Suprapubic skin (tissue), 4 donors: ENCODE results near the gene PEMT. TPM values are rescaled to one million over a fixed set of nuclear protein-coding genes. Genes with fewer than 3 reads are reported as not detected.
"Not testable (repeated sequence)": the region's sequence is repeated elsewhere in the genome, so short reads cannot be mapped to it uniquely, and the experiment has no call there.

Experiments
- DNase-seq, 2 donors: peaks; one replicate each; pipeline ENCODE4 v3.0.0-alpha.2; 2019; ENCODE audit warnings: low spot score in 2 of 2
- H3K27ac ChIP-seq: fragments of 200-600 bp; sonication (generic); one replicate; pipeline ENCODE4 v1.5.1; 2019
- H3K27me3 ChIP-seq: fragments of 200-600 bp; sonication (generic); one replicate; pipeline ENCODE4 v1.5.1; 2019
- H3K36me3 ChIP-seq: fragments of 200-600 bp; sonication (generic); one replicate; pipeline ENCODE4 v1.5.1; 2019
- H3K4me1 ChIP-seq: fragments of 200-600 bp; sonication (generic); one replicate; pipeline ENCODE4 v1.5.1; 2019
- H3K4me3 ChIP-seq: fragments of 200-600 bp; sonication (generic); one replicate; pipeline ENCODE4 v1.5.1; 2019; ENCODE audit warnings: mild to moderate bottlenecking
- H3K9me3 ChIP-seq: fragments of 200-600 bp; sonication (generic); one replicate; pipeline ENCODE4 v1.5.1; 2019
- CTCF ChIP-seq, 2 donors: fragments of 200-600 bp in 1 of 2; fragments of 450-650 bp in 1 of 2; sonication (generic) in 1 of 2; IDR thresholded peaks; one replicate each; pipeline ENCODE4 v1.5.1; 2016 to 2019; ENCODE audit warnings: antibody characterized with exemption in 2 of 2, mild to moderate bottlenecking in 1 of 2, moderate library complexity in 1 of 2
- EP300 ChIP-seq: sonication (generic); formaldehyde crosslinking; IDR thresholded peaks from one replicate; pipeline ENCODE4 v1.6.1; 2017; ENCODE audit warnings: antibody characterized with exemption
- POLR2A ChIP-seq, 2 donors: fragments of 450-650 bp; IDR thresholded peaks; one replicate each; pipeline ENCODE4 v1.6.1; 2017; ENCODE audit warnings: antibody characterized with exemption in 2 of 2, mild to moderate bottlenecking in 2 of 2, moderate library complexity in 2 of 2
- POLR2AphosphoS5 ChIP-seq, 3 donors: sonication (generic); formaldehyde crosslinking; IDR thresholded peaks; one replicate each; pipeline ENCODE4 v1.6.1; 2017; ENCODE audit warnings: antibody characterized with exemption in 3 of 3
- WGBS: methylation state at CpG from one replicate; pipeline ENCODE4 v1.1.5; 2018; 5-methylcytosine and 5-hydroxymethylcytosine counted together
- total RNA-seq, 4 donors: library from RNA; depleted of rRNA; stranded (reverse); fragments of >200 nt; gene quantifications; one replicate each; pipeline ENCODE4 v1.1.0, GENCODE V29; 2016

PEMT gene
- total RNA-seq, 4 donors from 2014 or later: 25.7 to 60.6 (median 50.0) TPM

GRCh38 chr17:17466511-17466910 is 125.0 kb downstream of the PEMT start:
- Histone ChIP-seq H3K4me1 (no peaks in the 10 kb centered on the region), H3K27me3 (peaks cover 5% of the 10 kb centered on the region), H3K9me3 (no peaks in the 10 kb centered on the region), H3K4me3 (no peak overlapping the region), H3K36me3 (no peaks in the 10 kb centered on the region), H3K27ac (no peak overlapping the region)
- no peak for DNase-seq
- TF ChIP-seq POLR2A (IDR thresholded peaks at IDR 0.05): no peak
- no peak for TF ChIP-seq POLR2AphosphoS5 (IDR thresholded peaks at IDR 0.05)
- 61% methylated on average over 5 of the region's 5 CpGs for WGBS

- not testable (repeated sequence) for H3K36me3 ChIP-seq, DNase-seq, H3K4me1 ChIP-seq, H3K4me3 ChIP-seq, H3K27me3 ChIP-seq, H3K27ac ChIP-seq, H3K9me3 ChIP-seq
- WGBS: 48% methylated on average over 1 of the region's 1 CpG
Measured at GRCh38 chr17:17465878-17466277, 125.6 kb downstream of the PEMT start.

GRCh38 chr17:17463821-17464220 is 127.7 kb downstream of the PEMT start:
- no peaks in the 10 kb centered on the region for H3K36me3 ChIP-seq
- no peaks in the 10 kb centered on the region for H3K4me1 ChIP-seq
- H3K27me3 ChIP-seq: no peaks in the 10 kb centered on the region
- H3K9me3 ChIP-seq: no peaks in the 10 kb centered on the region
- 85% methylated on average over 6 of the region's 6 CpGs for WGBS
- TF ChIP-seq POLR2AphosphoS5 (IDR thresholded peaks at IDR 0.05): no peak
- TF ChIP-seq CTCF (IDR thresholded peaks at IDR 0.05): no peak
- no peak for TF ChIP-seq EP300
- TF ChIP-seq POLR2A (IDR thresholded peaks at IDR 0.05): no peak
- no peak overlapping the region for H3K4me3 ChIP-seq
- no peak overlapping the region for H3K27ac ChIP-seq
- DNase-seq: no peak

GRCh38 chr17:17462048-17462824 is 129.3 kb downstream of the PEMT start:
- WGBS: 73% methylated on average over 13 of the region's 15 CpGs
- DNase-seq: no peak
- TF ChIP-seq POLR2A (IDR thresholded peaks at IDR 0.05) (no peak), EP300 (no peak), CTCF (IDR thresholded peaks at IDR 0.05) (no peak), POLR2AphosphoS5 (IDR thresholded peaks at IDR 0.05) (no peak)
- no peak overlapping the region for H3K4me3 ChIP-seq
- H3K36me3 ChIP-seq: no peaks in the 10 kb centered on the region
- no peaks in the 10 kb centered on the region for H3K27me3 ChIP-seq
- no peaks in the 10 kb centered on the region for H3K4me1 ChIP-seq
- no peak overlapping the region for H3K27ac ChIP-seq
- H3K9me3 ChIP-seq: no peaks in the 10 kb centered on the region

- no peak for TF ChIP-seq CTCF (IDR thresholded peaks at IDR 0.05)
- no peak for TF ChIP-seq POLR2AphosphoS5 (IDR thresholded peaks at IDR 0.05)
- TF ChIP-seq EP300: no peak
- no peak for TF ChIP-seq POLR2A (IDR thresholded peaks at IDR 0.05)
- no peak overlapping the region for H3K4me3 ChIP-seq
- H3K27me3 ChIP-seq: no peaks in the 10 kb centered on the region
- no peak overlapping the region for H3K27ac ChIP-seq
- no peak for DNase-seq
- H3K9me3 ChIP-seq: no peaks in the 10 kb centered on the region
- no peaks in the 10 kb centered on the region for H3K36me3 ChIP-seq
- WGBS: 92% methylated on average over 4 of the region's 4 CpGs
- no peaks in the 10 kb centered on the region for H3K4me1 ChIP-seq
Measured at GRCh38 chr17:17460038-17460437, 131.5 kb downstream of the PEMT start.

GRCh38 chr17:17457680-17458079 is 133.8 kb downstream of the PEMT start:
- no peaks in the 10 kb centered on the region for H3K4me1 ChIP-seq
- no peak overlapping the region for H3K27ac ChIP-seq
- no peak for TF ChIP-seq EP300
- TF ChIP-seq CTCF (IDR thresholded peaks at IDR 0.05): no peak
- TF ChIP-seq POLR2A (IDR thresholded peaks at IDR 0.05): no peak
- no peak for TF ChIP-seq POLR2AphosphoS5 (IDR thresholded peaks at IDR 0.05)
- H3K9me3 ChIP-seq: no peaks in the 10 kb centered on the region
- no peak for DNase-seq
- 73% methylated on average over 2 of the region's 2 CpGs for WGBS
- no peak overlapping the region for H3K4me3 ChIP-seq
- H3K27me3 ChIP-seq: no peaks in the 10 kb centered on the region
- H3K36me3 ChIP-seq: no peaks in the 10 kb centered on the region
